Ovary (tissue), 9 donors: ENCODE measurements around the gene CDKL4. TPM values are rescaled to one million over a fixed set of nuclear protein-coding genes. Genes with fewer than 3 reads are reported as not detected.
"Not testable (repeated sequence)": the region's sequence is repeated elsewhere in the genome, so short reads cannot be mapped to it uniquely, and the experiment has no call there.

Experiments used
- DNase-seq, 5 donors: peaks; one replicate each; pipeline ENCODE4 v3.0.0-alpha.2; 2019 to 2020
- H3K27ac ChIP-seq, 2 donors: fragments of 200-600 bp; one replicate each; pipeline versions ENCODE4 v1.5.1 to v1.8.0; 2019 to 2022
- H3K27me3 ChIP-seq: fragments of 200-600 bp; one replicate; pipeline ENCODE4 v1.8.0; 2022
- H3K36me3 ChIP-seq: fragments of 200-600 bp; sonication (generic); one replicate; pipeline ENCODE4 v1.5.1; 2019
- H3K4me1 ChIP-seq: one replicate; pipeline ENCODE4 v1.8.1; 2013; ENCODE audit warnings: mild to moderate bottlenecking, moderate library complexity; ENCODE audit not compliant: insufficient read depth
- H3K4me3 ChIP-seq: fragments of 200-600 bp; sonication (generic); one replicate; pipeline ENCODE4 v1.5.1; 2017
- H3K9me3 ChIP-seq, 2 donors: fragments of 200-600 bp in 1 of 2; sonication (generic) in 1 of 2; one replicate each; pipeline versions ENCODE4 v1.5.1 to v1.8.1; 2013 to 2019; ENCODE audit warnings: mild to moderate bottlenecking in 1 of 2, moderate library complexity in 1 of 2
- EP300 ChIP-seq: sonication (generic); formaldehyde crosslinking; IDR thresholded peaks from one replicate; pipeline ENCODE4 v1.6.1; 2017; ENCODE audit warnings: antibody characterized with exemption
- POLR2A ChIP-seq: fragments of 450-650 bp; IDR thresholded peaks from one replicate; pipeline ENCODE4 v1.6.1; 2017; ENCODE audit warnings: antibody characterized with exemption, mild to moderate bottlenecking, moderate library complexity
- WGBS, 3 donors: extraction: QIAGEN DNeasy Blood & Tissue Kit in 1 of 3; methylation state at CpG; one replicate each; pipeline versions ENCODE4 v1.1.5 to v1.1.7; 2013 to 2017; 5-methylcytosine and 5-hydroxymethylcytosine counted together
- intact Hi-C, 4 donors: fragments of 100-400 bp; cut with DNase I; formaldehyde crosslinking; loops; one replicate each; pipeline versions ENCODE4 v1.11.0 to v1.15.1; 2022 to 2023
- polyA plus RNA-seq, 2 donors: library from polyadenylated mRNA; stranded (reverse); fragments of 200-250 nt in 1 of 2; fragments of 350-450 nt in 1 of 2; fragmentation: Illumina TruSeq in 1 of 2; extraction: RNeasy Lipid Tissue Mini Kit (QIAGEN cat#74804) in 1 of 2; gene quantifications; one replicate each; pipeline ENCODE4 v1.2.3, GENCODE V29; 2013 to 2014
- total RNA-seq, 7 donors: library from RNA; depleted of rRNA in 2 of 7; stranded (reverse); fragments of >200 nt in 2 of 7; fragmentation: NEBNext Ultra II Directional in 3 of 7; extraction: Animal tissue kit (Norgen Biotek cat#: 25700) in 3 of 7; gene quantifications; one replicate each; pipeline versions ENCODE4 v1.1.0 to v1.2.4, GENCODE V29; 2016 to 2023
- TF ChIP-seq, protein P1 (sequence below), 3 donors: fragments of 450-650 bp in 2 of 3; fragments of 200-600 bp in 1 of 3; IDR thresholded peaks; one replicate each; pipeline versions ENCODE4 v1.5.1 to v1.8.0; 2016 to 2022; ENCODE audit warnings: antibody characterized with exemption in 3 of 3, mild to moderate bottlenecking in 1 of 3
- donor health status: DM: no; HTN: no; CAD: no; lungs with moderate emphysema.
- donor health status: DM: no; HTN: no; CAD: no.
- donor health status: Bipolar disorder and iron deficiency.
- donor health status: DM: yes; HTN: yes; CAD: no.
- donor health status: DM: no; HTN: no; CAD: no.
- donor health status: DM: yes; HTN: yes; CAD: no.

The CDKL4 gene
- total and polyA plus RNA-seq, 9 donors, result 0.12 to 2.7 (median 1.1) TPM; not detected in 1

GRCh38 chr2:39203382-39203781, 40.4 kb downstream of the CDKL4 start:
- Histone ChIP-seq H3K27me3 (no peaks in the 10 kb centered on the region), H3K27ac (no peak overlapping the region), H3K4me1 (no peaks in the 10 kb centered on the region), H3K4me3 (no peak overlapping the region), H3K36me3 (no peaks in the 10 kb centered on the region), H3K9me3 (no peaks in the 10 kb centered on the region)
- 79 to 94% (median 80%) methylated on average over 6 of the region's 6 CpGs for WGBS, 3 donors
- intact Hi-C loops, result no loop called here
- no peak for DNase-seq
- TF ChIP-seq EP300, result no peak
- TF ChIP-seq, protein P1, sequence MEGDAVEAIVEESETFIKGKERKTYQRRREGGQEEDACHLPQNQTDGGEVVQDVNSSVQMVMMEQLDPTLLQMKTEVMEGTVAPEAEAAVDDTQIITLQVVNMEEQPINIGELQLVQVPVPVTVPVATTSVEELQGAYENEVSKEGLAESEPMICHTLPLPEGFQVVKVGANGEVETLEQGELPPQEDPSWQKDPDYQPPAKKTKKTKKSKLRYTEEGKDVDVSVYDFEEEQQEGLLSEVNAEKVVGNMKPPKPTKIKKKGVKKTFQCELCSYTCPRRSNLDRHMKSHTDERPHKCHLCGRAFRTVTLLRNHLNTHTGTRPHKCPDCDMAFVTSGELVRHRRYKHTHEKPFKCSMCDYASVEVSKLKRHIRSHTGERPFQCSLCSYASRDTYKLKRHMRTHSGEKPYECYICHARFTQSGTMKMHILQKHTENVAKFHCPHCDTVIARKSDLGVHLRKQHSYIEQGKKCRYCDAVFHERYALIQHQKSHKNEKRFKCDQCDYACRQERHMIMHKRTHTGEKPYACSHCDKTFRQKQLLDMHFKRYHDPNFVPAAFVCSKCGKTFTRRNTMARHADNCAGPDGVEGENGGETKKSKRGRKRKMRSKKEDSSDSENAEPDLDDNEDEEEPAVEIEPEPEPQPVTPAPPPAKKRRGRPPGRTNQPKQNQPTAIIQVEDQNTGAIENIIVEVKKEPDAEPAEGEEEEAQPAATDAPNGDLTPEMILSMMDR (IDR thresholded peaks at IDR 0.05), result no peak
- no peak for TF ChIP-seq POLR2A

DNA sequence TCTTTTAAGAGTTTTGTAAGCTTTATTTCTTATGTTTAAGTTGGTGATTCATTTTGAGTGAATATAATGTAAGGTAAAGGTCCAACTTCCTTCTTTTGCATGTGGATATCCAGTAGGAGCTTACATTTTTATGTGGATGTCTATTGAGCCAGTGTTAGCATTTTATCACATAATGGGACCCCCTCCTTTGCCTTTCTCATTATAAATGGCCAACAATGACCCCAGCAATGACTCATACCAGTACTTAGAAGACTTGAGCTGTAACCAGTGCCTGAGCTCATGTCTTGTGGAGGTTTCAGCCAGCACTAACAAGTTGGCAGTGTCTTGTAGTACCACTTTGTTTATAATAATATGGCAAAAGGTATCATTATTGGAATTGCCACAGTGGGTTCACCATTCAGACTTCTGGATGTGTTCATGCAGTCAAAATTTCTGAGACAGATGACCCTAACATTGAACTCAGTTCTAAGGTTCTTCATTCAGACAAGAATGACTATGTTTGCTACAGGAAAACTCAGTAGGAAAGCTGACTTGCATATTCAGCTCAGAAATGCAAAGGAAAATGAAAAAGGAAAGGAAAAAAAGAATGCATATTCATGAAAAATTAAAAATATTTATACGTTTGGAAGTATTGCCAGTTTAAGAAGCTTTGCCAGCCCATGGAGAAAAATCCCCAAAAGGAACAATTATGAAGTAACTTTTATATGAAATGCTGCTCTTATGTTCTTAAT, 41.0 kb downstream of the CDKL4 start:
- Histone ChIP-seq H3K4me3 (no peak overlapping the region), H3K27ac (no peak overlapping the region), H3K4me1 (no peaks in the 10 kb centered on the region), H3K27me3 (no peaks in the 10 kb centered on the region), H3K9me3 (no peaks in the 10 kb centered on the region), H3K36me3 (no peaks in the 10 kb centered on the region)
- 87 to 92% (median 91%) methylated on average over 1 of the region's 1 CpG for WGBS, 3 donors
- TF ChIP-seq EP300, result no peak
- TF ChIP-seq POLR2A, result no peak
- TF ChIP-seq, protein P1 (IDR thresholded peaks at IDR 0.05), result no peak
- no peak for DNase-seq
- intact Hi-C loops, result no loop called here

DNA sequence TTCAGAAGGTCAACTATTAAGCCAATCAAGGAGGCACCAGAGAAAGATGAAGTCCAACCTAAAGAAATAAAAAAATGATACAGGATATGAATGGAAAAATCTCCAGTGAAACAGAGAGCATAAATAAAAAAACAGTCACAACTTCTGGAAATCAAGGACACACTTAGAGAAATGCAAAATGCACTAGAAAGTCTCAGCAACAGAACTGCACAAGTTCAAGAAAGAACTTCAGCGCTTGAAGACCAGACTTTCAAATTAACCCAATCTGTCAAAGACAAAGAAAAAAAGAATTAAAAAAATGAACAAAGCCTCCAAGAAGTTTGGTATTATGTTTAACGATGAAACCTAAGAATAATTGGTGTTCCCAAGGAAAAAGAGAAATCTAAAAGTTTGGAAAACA, 46.8 kb downstream of the CDKL4 start:
- H3K27me3 ChIP-seq, H3K4me1 ChIP-seq, H3K4me3 ChIP-seq, intact Hi-C loops, DNase-seq, H3K27ac ChIP-seq, H3K9me3 ChIP-seq, H3K36me3 ChIP-seq: not testable (repeated sequence)
- WGBS, 3 donors, result 94 to 99% (median 98%) methylated on average over 2 of the region's 2 CpGs

DNA sequence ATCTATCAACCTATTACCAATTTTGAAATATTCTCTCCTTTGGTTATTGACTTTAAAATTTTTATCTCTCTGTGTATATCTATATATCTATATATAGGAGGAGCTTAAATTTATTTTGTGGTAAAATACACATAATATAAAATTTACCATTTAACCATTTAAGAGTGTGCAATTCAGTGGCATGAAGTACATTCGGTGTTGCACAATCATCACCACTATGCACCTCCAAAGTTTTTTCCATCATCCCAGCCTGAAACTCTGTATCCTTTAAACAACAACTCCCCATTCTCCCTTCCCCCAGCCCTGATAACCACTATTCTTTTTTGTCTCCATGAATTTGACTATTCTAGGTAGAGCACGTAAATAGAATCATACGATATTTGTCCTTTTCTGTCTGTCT, 49.1 kb downstream of the CDKL4 start:
- no peak overlapping the region for H3K27ac ChIP-seq
- no peaks in the 10 kb centered on the region for H3K36me3 ChIP-seq
- H3K27me3 ChIP-seq, result no peaks in the 10 kb centered on the region
- no peak for DNase-seq
- H3K9me3 ChIP-seq, result no peaks in the 10 kb centered on the region
- no peaks in the 10 kb centered on the region for H3K4me1 ChIP-seq
- H3K4me3 ChIP-seq, result no peak overlapping the region
- TF ChIP-seq EP300, result no peak
- no peak for TF ChIP-seq POLR2A
- TF ChIP-seq, protein P1 (IDR thresholded peaks at IDR 0.05), result no peak
- intact Hi-C loops, result no loop called here
- 96 to 98% (median 97%) methylated on average over 3 of the region's 3 CpGs for WGBS, 3 donors

- no peaks in the 10 kb centered on the region for H3K27me3 ChIP-seq
- no peak overlapping the region for H3K27ac ChIP-seq
- H3K4me3 ChIP-seq, result no peak overlapping the region
- intact Hi-C loops, result no loop called here
- 83 to 86% (median 86%) methylated on average over 4 of the region's 4 CpGs for WGBS, 3 donors
- TF ChIP-seq, protein P1 (IDR thresholded peaks at IDR 0.05), result no peak
- TF ChIP-seq EP300, result no peak
- TF ChIP-seq POLR2A, result no peak
- no peak for DNase-seq
- no peaks in the 10 kb centered on the region for H3K36me3 ChIP-seq
- no peaks in the 10 kb centered on the region for H3K4me1 ChIP-seq
- no peaks in the 10 kb centered on the region for H3K9me3 ChIP-seq
Measured at GRCh38 chr2:39188960-39189494, 54.7 kb downstream of the CDKL4 start.
